NCI-H82 (cell line): Measurements from ENCODE around the gene OR51M1.
A peak's percentile ranks its signal among the peaks of the same experiment; 100 is the strongest.
"Not testable (repeated sequence)": the region's sequence is repeated elsewhere in the genome, so short reads cannot be mapped to it uniquely, and the experiment has no call there.

Experiments
- DNase-seq: peaks from one replicate; lab custom pipeline; 2025; lab: John Stamatoyannopoulos, UW

Gene OR51M1

GRCh38 chr11:5383576-5383975 lies at the start of gene OR51M1:
Gene OR51M1, plus strand, starts transcription at chr11:5383812. Its CDS starts 5,587 bp downstream, at chr11:5389399.
- DNase-seq = no peak

DNA sequence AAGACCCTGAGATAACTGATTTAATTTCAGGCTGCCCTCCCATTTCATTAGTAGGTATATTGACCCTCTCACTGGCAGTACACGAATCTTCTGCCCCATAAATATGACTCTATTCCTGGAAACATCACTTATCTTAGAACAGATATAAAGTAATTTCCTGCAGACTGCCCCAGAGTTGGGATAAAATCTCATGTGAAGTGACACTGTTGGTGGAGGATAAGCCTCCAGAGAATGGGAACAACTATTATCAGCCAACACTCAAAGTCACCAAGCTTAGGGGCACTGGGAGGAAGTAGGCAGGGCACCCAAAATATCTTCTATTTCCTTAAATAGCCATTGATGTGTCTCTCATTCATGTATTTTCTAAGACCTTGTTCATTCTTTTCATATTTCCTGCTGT lies 48.4 kb upstream of the OR51M1 start:
- no peak for DNase-seq

DNA sequence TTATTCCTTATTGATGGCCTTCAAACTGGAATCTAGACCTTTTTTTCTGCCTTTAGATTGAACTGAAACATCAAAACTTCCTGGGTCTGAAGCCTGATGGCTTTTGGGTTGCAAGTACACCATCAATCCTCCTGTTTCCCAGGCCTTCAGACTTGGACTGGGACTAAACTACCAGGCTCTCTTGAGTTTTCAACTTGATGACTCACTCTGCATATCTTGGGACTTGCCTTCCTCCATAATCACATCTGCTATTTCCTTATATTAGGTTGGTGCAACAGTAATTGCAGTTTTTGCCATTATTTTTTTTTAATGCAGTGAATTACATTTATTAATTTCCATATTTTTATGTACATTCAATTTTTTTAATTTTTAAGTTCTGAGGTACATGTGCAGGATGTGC lies 47.3 kb upstream of the OR51M1 start:
- no peak for DNase-seq

DNA sequence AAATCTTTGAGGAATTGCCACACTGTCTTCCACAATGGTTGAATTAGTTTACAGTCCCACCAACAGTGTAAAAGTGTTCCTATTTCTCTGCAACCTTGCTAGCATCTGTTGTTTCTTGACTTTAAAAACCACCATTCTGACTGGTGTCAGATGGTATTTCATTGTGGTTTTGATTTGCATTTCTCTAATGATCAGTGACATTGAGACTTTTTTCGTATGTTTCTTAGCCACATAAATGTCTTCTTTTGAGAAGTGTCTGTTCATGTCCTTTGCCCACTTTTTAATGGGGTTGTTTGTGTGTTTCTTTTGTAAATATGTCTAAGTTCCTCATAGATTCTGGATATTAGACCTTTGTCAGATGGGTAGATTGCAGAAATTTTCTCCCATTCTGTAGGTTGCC lies 46.4 kb upstream of the OR51M1 start:
- DNase-seq = not testable (repeated sequence)

GRCh38 chr11:5339771-5340322 lies 43.8 kb upstream of the OR51M1 start:
- no peak for DNase-seq

DNA sequence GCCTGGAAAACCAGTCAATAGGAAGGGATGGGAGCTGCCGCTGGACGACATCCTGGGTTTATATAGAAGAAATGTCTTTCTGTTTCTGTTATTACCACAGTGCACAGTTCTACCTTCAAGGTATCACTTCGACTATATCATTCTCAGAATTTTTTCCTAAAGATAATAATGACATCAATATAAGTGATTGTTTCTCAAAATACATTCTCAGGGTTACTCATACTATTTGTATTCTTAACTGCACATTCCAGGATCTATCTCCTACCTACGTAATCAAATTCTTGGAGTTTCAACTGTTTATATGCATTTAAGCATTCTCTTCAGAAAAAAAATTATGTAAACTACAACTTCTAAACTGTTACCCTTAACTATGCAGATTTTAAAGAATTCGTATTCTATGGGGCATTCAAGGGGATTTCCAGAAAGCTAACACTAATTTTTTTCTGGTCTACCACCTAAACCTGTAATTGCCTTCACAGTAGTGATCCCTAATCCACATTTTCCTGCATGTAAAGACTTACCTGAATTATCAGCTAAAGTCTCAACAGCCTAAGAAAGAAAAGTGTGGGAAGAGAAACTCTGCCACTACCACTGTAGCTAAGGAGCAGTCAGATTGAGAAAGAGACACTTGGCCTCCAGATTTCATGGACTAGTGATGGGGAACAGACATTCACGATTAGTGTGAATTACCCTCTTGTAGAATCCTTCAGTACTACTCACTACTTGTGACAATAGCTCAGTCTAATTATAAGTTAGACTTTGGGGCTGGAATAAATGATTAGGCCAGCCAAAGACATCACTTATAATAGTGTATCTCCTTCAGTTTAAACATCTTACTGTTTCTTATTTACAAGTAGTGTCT lies 39.9 kb upstream of the OR51M1 start, which contains the start of gene OR51B5:
OR51B5 (minus strand) TSS at position 51 of the 862 bp plus-strand sequence; CDS start at position 51, 0 bp downstream.
- DNase-seq = no peak

- no peak for DNase-seq
Measured at GRCh38 chr11:5345831-5346230, 37.8 kb upstream of the OR51M1 start.

DNA sequence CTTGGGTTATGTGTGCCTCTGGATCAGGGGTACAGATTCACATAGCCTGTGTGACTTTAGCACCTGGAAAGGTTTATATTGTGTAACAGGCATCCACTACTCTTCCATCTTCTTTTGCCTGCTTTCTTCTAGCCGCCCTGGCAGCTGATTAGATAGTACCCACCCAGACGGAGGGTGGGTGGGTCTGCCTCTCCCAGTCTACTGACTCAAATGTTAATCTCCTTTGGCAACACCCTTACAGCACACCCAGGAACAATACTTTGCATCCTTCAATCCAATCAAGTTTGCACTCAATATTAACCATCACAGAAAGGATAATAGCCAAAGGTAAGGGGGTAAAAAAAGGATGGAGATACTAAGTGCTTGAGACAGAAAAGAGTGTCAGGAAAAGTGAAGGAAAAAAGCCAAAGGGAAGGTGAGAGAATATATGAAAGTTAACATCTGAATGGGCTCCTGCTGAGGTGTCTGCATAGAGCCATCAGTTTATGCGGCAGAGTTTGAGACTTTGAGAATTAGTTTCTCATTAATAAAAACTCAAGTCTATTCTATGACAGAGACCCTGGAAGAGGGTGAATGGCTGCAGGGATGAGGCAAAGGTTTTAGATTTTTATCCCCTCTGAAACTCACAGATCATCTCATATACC lies 34.9 kb upstream of the OR51M1 start:
- DNase-seq = no peak

- no peak for DNase-seq
Measured at GRCh38 chr11:5349550-5349949, 34.1 kb upstream of the OR51M1 start.

DNA sequence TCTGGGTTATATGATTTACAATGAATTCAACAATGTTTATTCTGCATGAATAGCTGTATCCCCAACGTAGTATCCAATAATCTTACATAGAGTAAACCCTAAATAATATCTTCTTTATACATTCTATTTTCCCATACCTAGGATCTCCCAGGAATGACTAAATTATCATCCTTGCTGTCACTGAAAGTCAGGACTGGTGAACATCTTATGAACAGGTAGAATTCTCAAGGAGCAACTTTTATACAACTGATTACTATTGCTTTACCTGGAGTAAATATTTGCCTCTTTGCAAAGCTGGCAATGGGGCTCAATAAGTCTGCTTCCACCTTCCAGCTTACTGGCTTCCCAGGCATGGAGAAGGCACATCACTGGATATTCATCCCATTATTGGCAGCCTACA lies 32.4 kb upstream of the OR51M1 start, which contains the start of gene OR51B6:
OR51B6 (plus strand) TSS at position 301 of the 400 bp plus-strand sequence; CDS start at position 301, 0 bp downstream.
- no peak for DNase-seq

GRCh38 chr11:5356031-5356430 lies 27.6 kb upstream of the OR51M1 start:
- DNase-seq = not testable (repeated sequence)

DNA sequence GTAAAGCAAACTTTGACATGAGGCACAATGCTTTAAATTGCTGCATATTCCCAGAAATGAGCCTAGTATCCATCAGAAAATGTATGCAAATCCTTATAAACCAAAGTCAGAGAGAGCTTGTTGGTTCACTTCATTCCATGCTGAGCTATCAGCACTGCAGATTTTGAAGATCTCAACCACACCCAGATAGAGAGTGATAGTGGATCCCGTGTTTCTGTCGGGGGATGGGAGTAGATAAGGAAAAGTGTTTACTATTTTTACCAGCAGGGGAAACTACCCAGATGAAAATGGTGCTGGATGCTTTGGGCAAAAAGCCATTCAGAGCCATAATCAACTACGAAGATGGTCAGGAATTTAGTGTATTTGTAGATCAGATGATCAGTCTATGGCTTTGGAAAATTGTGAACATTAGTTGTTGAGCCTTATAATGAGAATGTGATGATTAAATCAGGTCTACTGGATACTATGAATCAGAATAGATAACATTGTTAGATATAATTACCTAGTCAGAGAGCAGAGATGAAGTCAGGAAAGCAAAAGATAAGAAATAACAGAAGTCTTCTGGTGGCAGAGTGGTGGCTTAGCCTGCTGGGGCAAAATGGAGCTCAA lies 21.5 kb upstream of the OR51M1 start:
- no peak for DNase-seq

GRCh38 chr11:5363679-5364078 lies 19.9 kb upstream of the OR51M1 start:
- no peak for DNase-seq

DNA sequence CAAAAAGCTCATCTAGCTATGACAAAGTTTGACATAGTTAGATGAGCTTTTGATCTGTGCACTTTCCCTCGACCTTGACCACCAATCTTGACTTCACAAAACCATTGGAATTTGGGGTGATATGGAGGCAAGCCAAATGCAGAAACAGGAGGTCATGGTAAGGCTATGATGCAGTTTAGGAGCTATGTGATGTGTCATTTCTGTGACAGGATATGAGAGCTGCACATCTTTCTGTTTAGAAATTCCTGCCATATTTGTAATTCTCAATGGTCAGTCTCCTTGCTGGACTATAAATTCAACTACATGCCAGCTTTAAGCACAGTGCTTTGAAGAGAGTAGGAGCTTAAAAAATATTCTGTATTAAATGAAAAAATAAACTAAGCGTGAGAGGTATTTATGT lies 19.4 kb upstream of the OR51M1 start:
- no peak for DNase-seq

GRCh38 chr11:5366365-5366764 lies 17.2 kb upstream of the OR51M1 start:
- not testable (repeated sequence) for DNase-seq

DNA sequence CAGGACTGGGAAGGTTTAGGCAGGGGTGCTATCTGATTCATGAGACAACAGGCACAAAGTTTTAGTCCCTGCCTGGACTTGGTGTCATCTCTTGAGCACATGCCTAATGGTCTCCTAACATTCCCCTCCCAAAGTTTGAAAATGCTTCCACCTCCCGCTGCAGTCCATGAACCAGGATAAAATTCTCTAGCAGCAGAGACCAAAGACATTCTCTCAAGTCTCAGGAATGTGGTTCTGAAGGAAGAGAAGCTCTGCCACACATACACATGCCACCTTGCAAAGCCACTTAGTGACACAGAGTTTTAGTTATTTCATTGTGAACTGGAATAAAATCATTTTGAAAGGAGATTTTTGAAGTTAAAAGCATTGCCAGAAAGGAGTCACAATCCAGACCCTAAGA lies 16.8 kb upstream of the OR51M1 start:
- no peak for DNase-seq

DNA sequence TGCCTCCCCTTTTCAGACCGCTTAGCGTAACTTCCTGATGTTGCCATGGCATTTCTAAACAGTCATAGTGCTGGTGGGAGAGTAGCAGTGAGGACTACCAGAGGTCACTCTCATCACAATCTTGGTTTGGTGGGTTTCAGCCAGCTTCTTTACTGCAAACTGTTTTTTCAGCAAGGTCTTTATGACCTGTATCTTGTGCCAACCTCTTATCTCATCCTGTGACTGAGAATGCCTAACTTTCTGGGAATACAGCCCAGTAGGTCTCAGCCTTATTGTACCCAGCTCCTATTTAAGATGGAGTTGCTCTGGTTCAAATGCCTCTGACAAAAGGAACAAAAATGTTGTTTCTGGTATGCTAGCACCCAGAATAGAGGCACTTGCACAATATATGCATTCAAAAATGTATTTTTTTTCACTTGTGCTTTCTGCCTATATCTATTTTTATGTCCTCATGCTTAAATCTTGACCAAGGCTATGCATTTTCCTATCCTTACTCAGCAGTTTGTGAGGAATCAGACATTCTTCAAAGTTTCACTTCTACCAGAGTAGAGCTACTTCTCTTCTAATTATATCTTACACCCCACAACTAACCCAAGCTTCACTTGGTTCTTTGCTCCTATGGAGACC lies 16.1 kb upstream of the OR51M1 start:
- no peak for DNase-seq

DNA sequence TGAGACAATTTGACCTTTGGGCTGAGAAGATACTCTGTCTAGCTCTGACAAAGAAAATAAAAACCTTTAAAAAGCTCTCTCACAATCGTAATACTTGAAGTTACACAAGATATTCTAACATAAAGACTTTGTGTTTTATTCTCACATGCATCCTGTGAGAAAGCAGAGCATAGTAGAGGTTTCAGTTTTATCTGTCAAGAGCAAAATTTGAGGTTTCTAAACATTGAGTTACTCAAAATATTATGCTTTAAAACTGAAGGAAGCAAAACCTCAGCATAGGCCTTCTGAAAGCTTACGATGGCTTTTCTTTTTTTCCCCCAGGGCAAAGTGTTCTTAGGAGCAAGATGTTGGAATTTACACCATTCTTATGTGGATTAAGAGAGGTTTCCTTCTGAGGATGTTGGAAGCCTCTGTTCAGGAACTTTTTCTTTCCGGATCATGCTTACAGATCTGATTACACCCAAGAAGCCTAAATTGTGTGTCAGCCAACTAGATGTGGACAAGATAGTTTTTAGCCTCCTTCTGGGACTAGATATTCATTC lies 15.0 kb upstream of the OR51M1 start:
- no peak for DNase-seq

GRCh38 chr11:5369789-5370188 lies 13.8 kb upstream of the OR51M1 start:
- peak; percentile 2 for DNase-seq

GRCh38 chr11:5380740-5381342 lies 2.8 kb upstream of the OR51M1 start:
- peak; percentile 76 for DNase-seq

DNA sequence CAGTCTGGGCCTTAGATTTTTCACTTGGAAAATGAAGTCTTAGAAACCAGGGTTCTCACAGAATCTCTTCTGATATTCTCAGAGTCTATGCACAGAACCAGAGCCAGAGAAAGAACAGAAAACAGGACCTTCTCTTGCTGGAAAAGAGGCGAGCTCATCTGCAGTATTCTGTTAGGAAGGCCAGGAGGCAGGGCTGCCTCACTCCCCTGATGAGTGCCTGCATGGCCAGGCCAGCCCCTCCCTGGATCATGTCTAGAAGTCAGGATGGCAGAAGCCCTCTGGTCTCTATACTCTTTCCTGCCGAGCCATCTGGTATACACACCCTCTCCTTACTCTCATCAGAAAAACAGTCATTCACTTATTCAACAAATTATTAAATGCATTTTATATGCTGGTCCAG lies 723 bp downstream of the OR51M1 start:
- DNase-seq = no peak
